EH (cell line): ENCODE data around the gene SYNRG.

Source experiments
- DNase-seq: peaks from one replicate; pipeline ENCODE4 v3.0.0-alpha.2; 2015; ENCODE audit warnings: low read depth

Gene SYNRG

DNA sequence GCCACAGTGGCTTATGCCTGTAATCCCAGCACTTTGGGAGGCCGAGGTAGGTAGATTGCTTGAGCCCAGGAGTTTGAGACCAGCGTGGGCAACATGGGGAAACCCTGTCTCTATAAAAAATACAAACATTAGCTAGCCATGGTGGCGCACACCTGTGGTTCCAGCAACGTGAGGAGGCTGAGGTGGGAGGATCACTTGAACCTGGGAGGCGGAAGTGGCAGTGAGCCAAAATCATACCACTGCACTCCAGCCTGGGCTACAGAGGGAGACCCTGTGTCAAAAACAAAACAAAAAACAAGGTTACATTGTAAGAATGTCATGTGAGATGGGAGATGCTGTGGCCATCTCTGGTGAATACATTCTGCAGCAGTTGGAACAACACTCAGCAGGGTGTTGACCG is 106.1 kb downstream of the SYNRG start:
- no peak for DNase-seq

DNA sequence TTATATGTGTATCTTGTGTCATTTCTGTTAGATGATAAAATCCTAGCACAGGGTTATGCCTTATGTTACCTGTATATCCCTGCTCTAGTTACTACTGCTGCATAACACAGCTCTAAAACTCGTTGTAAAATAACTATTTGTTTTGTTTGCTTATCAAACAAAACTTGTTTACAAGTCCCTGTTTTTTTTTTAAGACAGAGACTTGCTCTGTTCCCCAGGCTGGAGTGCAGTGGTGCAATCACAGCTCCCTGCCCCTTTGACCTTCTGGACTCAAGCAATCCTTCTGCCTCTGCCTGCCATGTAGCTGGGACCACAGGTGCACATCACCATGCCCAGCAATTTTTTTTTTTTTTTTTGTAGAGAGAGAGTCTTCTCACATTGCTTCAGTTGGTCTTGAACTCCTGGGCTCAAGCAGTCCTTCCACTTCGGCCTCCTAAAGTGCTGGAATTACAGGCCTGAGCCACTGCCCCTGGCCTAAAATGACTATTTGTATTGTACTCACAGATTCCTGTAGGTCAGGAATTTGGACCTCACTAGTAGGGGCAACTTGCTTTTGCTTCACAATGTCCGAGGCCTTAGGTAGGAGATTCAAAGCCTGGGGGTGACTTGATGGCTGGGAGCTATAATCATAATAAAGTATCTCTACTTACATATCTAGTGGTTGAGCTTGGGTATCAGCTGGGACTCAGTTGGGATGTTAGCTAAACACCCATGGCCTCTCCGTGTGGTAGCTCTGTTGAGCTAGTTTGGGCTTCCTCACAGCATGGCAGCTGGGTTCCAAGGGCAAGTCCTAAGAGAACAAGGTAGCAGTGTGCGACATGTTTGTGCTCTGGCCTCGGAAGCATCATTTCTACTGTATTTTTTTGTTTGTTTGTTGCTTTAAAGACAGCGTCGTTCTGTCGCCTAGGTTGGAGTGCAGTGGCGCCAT is 106.9 kb downstream of the SYNRG start:
- DNase-seq: no peak

DNA sequence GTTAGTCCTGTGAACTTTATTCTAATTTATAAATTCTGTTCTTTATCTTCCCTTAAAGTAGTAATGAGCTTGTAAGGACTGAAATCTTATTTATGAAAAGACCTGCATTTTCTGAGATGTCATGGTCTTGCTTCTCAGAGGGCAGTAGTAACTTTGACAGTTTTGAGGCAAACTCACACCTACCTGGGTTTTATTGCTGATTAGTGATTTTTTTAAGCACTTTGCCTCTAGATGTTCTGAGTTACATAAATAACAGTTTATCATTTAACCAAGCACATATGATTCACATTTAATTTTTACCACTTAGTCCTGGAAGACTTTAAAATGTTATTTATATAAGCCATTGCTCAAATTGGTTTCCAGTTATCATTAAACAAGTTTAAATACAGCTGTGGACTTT is 108.8 kb downstream of the SYNRG start:
- DNase-seq: no peak

DNA sequence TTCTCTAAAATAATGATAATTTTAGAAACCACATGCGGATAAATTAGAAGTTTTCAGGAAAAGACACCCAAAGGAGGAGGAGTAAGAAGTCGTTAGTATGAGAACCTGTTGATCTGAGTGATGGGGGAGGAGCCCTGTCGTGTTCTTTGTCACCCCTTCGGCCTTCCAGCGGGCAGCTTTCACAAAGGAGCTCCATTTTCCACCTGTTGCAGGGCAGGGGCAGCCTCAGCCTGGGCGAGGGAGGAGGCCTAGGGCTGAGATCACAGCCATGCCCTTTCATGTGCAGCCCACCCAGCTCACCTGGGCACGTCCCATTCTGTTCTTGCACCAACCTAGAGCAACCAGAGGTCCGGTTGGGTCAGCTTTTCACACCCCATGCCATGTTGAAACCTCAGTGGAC is 114.2 kb downstream of the SYNRG start:
- no peak for DNase-seq

DNA sequence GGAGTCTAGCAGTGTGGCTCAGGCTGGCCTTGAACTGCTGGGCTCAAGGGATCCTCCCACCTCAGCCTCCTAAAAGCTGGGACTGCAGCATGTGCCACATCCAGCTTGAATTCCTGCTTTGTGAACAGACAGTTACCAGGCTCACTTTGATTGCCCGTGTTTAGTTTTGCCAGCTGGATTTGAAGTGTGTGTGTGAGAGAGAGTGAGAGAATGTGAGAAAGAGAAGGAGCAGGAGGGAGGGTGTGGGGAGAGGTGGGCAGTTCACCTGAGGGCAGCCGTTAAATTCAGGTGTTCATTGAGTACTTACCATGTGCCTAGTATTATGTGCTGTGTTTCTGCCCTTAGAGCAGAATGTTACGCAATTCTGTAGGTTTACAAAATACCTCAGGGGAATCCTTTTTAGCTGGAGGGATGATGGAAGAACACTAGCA is 114.8 kb downstream of the SYNRG start:
- peak; percentile 28 for DNase-seq

DNA sequence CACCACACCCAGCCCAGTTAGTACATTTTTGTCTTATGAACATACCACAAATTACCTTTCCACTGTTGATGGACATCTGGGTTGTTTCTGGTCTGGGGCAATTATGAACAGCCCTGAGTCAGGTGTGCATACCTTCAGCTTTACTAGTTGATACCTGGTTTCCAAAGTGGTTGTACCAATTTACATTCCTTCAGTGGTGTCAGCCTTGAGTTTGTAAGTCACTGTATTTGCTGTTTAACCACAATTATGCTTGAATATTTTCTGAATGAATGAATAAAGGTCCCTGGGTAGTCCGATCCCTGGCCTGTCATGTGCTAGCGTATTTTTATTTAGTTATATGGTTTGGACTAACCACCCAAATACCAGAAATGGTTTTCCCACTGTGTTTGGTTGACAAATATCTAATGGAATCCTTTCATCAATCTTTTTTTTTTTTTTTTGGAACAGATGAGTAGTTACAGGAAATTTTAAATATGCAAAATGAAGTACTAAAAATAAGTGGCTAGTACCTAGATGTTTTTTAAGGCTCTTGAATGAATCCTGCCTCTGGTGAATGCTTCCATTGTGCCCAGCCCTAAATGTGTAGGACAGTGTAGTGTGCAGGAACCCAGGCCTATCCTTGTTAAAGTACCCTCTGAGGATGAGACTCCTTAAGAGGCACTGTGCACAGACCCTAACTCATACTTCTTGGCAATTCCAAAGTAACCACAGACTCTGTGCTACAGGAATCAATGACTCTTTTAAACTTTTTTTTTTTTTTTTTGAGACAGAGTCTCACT is 115.8 kb downstream of the SYNRG start:
- peak; percentile 98 for DNase-seq

DNA sequence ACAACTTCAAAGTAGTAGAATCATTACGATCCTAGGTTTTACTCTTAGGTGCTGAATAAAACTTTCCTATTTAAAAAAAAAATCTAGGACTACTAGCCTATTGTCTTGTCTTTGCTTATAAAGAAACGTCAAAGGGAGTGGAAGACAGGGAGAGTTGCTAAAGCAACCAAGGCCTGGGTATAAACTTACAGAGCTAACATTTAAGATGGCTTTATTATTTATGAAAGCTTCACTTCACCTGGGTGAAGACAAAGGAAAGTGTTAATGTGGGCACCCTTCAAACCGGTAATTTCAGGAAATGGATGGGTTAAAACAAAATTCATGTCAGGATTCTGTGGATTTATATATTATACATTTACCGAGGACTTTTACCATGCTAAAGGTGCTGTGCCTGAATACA is 117.1 kb downstream of the SYNRG start:
- DNase-seq: no peak

DNA sequence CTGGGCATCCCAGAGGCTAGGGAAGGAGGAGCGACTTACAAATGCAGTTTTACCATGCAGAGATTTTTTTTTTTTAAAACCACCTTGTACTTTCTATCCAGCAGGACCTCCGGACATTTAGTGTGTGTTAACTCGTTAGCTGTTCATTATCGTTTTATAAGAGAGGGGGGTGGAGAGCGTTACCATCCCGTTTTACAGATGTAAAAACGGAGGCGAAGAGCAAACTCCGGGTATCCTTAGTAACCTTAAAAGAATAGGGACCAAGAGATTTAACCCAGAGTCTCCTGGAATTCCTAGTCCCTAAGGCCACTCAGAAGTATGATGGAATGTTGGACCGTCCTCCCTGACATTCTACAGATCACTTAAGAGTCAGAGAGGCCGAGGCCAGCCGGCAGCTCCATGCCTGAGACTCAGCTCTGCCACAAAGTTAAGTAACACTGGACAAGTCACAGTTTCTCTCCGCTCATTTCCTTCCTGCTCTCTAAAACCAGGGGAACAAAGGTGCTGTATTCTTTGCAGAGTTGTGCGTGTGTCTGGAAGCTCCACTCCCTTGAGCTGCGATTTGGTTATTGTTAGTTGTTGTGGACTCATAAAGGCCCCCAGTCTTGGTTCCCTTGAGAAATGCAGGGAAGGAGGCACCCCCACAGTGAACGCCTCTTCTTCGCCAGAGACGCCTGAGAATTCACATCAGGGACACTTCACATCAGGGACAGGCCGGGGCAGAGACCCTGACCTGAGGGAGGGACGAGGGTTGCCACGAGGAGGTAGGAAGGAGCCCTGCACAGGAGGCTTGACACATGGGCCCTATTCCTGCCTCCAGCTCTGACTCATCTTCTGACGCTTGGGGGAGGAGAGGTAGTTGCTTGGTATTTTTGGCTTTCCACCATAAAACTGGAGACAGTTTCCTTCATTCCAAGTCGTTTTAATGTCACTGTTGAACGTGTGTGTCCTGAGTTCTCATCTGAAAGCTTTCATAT is 118.3 kb downstream of the SYNRG start:
- peak; percentile 94 for DNase-seq

DNA sequence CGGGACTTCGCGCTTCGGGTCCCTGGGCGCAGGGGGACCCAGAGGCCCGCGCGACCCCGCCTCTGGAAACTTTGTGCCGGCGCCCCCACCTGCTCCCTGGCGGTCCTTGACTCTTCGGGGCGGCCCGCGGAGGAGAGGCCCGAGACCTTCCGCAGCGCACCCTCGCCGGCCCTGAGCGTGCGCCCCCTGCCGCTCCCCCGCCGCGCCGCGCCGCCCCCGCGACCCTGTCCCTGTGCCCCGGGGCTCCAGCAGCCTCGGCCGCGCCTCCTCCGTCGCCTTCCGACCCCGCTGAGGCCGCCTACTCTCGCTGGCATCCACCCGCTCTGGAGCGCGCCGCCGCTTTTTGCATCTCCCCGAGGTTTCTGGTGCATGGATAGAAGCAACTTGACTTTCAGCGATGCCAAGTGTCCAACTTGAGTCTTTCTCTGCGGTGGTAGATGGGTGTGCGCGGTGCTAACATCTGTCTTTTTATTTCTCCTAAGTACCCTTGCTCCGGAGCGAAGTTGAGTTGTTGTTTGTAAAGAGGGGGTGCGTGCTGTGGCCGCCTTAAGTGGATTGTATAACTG is 119.1 kb downstream of the SYNRG start:
- peak; percentile 72 for DNase-seq

DNA sequence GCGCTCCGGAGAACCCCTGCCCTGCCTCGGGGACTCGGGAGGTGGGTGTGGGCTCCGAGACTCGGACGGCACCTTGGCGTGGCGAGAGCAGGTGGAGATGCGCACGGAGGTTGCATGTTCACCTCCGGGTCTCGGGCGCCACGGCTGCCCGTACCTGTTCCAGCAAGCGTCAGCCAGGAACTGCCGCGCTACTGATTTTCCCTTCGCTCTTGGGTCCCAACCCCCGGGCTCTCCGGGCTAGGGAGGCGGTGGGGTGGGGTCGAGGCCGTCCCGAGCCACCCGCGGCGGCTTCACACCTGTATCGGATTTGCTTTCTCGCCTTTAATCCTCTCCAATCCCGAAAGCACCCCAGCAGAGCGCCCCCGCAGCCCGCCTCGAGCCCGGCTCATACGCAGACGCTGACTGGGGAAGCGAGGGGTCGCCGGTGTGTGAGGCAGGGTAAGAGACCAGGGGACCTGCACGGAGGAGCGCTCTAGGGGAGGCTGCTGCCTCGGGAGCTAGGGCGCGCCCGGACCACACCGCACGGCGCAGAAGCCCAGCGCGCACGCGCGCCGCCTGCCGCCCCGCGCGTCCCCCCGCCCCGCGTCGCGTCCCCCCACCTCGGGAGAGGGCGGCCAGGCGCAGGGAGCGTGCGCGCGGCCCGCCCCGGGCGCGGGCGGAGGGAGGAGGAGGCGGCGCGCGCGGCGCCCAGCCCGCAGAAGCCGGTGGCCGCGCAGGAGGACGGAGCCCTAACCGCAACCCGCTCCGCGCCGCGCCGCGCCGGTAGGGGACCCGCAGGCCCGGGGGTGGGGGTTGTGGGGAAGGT is 119.8 kb downstream of the SYNRG start, which contains the start of gene DUSP14:
Gene DUSP14 (plus strand): TSS at position 695 of the 805 bp plus-strand sequence. CDS start 22,382 bp downstream, outside the sequence.
- peak; percentile 85 for DNase-seq

DNA sequence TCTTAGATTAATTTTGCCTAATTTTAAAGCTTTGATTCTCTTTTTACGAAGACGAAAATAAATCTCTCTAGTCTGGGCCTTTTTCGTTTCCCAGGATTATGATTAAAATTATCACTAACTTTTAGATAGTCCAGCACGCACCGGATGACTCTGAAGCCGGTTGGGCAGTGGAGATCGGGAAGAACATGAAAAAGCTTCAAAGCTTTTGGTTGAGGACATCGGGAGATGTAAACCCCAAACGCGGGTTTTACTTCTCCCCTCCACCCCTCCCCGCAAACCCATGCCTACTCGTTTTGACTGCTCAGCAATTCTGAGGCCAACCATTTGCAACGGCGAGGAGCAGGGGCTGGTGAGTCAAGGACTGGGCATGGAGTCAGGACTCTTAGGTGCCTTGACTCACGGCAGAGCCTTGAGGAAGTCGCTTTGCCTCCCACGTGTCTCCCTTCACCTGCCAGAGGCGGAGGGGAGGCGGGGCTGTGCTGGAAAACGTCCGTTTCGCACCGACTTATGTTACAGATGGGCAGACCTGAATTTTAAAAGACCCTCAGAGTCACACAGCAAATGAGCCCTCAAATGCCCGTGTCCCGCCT is 120.5 kb downstream of the SYNRG start:
- peak; percentile 96 for DNase-seq

DNA sequence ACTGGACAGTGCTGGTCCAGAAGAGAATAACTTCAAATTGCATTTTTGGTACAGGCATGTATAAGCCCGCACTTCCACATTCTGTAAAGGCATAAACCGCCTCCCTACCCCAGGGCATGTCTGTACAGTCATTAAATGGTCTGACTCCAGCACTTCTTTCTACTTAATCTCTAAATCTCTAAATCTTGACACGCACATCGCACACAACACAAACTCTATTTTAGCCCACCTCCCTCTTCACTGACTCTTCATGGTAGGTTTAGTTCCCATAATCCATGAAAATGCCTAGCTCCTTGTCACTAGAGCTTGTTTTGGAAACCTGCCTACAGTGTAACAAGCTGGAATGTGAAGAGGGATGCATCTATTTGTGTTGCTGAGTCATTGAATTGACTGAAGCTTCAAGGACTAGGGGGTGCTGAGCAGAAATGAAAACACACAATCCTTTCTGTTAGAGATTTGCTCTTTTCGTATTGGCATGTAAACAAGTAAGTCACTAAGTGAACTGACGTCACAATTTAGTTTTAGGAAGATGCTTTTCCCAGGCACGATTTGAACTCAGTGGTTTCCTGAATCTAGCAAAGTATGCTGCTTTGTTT is 121.1 kb downstream of the SYNRG start:
- peak; percentile 99 for DNase-seq

DNA sequence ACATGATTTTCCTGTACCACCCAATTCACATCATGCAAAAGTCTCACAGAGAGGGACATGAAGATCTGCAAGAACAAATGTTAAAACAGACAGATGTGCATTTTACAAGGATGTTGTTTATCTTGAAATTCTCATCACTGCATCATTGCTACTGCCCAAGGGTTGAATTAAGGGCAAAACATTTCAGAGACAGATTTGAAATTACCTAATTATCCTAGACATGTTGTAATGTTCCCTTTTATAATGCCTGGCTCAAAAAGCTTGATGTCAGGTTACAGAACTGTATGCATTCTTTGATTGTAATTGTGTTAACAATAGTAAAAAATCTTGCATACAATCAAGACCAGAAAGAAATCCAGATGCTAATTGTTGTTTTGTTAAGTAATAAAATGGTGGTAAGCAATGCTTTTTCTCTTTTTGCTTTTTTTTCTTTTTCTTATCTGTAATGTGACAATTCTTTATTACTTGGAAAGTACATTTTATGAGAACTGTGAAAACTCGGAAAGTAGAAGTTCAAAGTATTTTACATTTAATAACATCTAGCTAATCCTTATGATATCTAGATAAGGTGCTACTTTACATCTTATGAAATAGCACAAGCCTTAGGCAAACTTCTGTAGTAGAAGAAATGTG is 123.2 kb downstream of the SYNRG start:
- peak; percentile 28 for DNase-seq

DNA sequence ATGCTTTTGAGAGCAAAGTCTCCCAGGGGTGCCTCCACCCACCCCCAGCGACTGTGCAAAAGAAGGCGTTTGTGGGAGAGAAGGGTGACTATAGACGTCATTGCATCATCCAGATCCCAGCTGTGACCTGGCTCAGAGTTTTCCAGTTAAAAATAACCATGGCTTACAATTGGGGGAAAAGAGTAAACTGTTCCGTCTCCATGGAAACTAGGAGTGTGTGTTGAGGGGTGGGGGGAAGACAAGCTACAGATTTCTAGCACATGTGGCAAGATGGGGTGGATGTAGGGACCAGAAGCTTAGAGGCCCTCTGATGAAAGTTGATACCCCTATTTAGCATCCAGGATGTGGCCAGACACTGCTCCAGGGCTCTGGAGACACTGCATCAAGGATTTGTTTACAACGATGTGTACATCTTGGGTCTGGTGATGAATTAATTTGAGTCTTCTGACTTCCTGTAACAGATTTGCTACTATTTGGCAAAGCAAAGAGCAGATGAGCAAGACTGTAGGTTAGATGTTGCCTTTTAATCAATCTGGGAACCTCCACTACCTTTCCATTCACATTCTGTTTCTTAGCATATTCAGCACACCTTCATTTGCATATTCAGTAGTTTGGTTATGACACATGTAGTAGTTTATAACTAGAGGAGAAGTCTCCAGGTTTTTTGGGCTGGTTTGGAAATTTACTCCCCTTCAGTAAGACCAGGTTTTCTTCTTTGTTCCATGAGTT is 125.7 kb downstream of the SYNRG start:
- peak; percentile 95 for DNase-seq

DNA sequence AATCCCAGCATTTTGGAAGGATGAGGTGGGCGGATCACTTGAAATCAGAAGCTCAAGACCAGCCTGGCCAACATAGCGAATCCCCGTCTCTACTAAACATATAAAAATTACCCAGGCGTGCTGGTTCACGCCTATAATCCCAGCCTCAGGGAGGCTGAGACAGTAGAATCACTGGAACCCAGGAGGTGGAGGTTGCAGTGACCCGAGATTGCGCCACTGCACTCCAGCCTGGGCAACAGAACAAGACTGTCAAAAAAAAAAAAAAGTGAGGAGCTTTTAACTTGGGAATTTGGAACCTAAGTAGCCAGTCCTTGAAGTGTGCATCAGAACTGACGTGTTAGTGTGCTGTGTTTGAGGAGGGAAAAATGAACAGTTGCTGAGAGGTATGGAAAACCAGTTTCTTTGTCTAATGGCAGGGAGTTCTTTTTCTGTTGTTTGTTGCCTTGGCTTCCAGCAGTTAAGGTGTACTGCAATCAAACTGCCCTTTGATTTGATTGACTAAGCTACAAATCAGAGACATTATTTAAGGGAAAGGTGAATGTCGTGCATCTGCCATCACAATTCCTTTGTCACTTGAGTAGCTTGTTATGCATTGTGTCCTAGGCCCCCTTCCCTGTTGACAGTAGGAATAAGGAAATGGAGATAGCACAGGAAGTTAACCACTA is 128.1 kb downstream of the SYNRG start:
- DNase-seq: no peak

DNA sequence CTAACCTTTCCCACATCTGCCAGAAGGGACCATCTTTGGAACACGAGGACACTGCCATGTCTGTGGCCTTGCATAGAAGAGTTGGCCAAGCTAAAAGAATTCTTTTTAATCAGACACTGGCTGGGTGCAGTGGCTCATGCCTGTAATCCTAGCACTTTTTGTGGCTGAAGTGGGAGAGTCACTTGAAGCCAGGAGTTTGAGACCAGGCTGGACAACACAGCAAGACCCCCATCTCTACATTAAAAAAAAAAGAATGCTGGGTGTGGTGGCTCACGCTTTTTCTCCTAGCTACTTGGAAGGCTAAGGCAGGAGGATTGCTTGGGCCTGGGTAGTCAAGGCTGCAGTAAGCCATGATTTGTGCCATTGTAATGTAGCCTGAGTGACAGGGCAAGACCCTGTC is 128.8 kb downstream of the SYNRG start:
- DNase-seq: no peak

DNA sequence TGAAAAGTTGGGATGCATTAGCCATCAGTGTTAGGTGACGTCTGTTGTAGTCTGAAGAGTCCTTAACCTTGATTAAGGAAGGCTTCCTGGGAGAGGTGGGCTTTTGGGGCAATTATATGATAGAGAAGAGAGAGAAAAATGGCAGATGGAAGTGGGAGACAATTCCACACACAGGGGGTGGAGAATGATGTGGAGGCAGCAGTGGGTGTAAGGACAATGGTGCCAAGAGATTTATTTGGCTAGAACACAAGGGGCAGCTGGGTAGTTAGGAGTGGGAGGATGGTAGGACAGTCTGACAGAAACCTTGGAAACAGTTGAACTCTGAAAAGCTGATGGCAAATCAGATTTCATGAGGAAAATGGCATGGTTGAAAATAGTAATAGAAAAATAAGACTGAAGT is 130.2 kb downstream of the SYNRG start:
- no peak for DNase-seq

DNA sequence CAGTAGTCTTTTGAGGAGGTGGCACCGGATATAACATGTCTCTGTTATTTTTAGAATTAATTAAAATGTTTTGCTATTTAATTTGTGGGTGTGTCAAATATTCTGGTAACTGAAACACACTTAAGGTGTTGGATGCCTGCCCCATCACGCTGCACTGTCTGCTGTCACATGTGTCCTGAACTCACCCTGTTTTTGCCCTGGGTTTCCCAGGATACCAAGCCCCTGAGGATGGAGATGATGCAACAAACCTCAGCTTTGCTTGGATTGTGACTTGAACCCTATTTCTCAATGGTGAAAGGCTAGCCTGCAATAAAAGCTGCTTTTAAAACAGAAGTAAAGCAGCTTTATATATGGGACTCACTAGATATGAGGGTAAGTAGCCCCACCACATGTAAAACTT is 131.0 kb downstream of the SYNRG start:
- DNase-seq: peak; percentile 83
